HepG2 (cell line): Measurements from ENCODE around the gene MISFA. TPM values are rescaled to one million over a fixed set of nuclear protein-coding genes. Genes with fewer than 3 reads are reported as not detected.

Experiments used
- ATF3 ChIP-seq: sonication (generic); formaldehyde crosslinking; IDR thresholded peaks from 2 replicates; pipeline ENCODE4 v1.4.0; 2020; ENCODE audit warnings: missing genetic modification reagents
- ATF7 ChIP-seq, 2 experiments: fragments of 450-650 bp in 1 of 2; sonication (generic) in 1 of 2; formaldehyde crosslinking in 1 of 2; IDR thresholded peaks; 2 replicates each; pipeline versions ENCODE4 v1.4.0 to v1.6.1; 2016 to 2020; ENCODE audit warnings: antibody characterized with exemption in 1 of 2, mild to moderate bottlenecking in 1 of 2, missing genetic modification reagents in 1 of 2
- ETS1 ChIP-seq: sonication (generic); formaldehyde crosslinking; IDR thresholded peaks from 2 replicates; pipeline ENCODE4 v1.4.0; 2020; ENCODE audit warnings: missing genetic modification reagents
- FOXK2 ChIP-seq: fragments of 450-650 bp; IDR thresholded peaks from 2 replicates; pipeline ENCODE4 v1.6.1; 2016
- GMEB2 ChIP-seq: IDR thresholded peaks from 2 replicates; pipeline ENCODE4 v1.6.1; 2016; ENCODE audit warnings: missing biosample characterization, missing genetic modification reagents, low read depth
- HIVEP1 ChIP-seq: sonication (generic); formaldehyde crosslinking; IDR thresholded peaks from 2 replicates; pipeline ENCODE4 v1.4.0; 2020; ENCODE audit warnings: mild to moderate bottlenecking, missing genetic modification reagents
- MAX ChIP-seq: IDR thresholded peaks from 2 replicates; pipeline ENCODE4 v1.6.1; 2012; ENCODE audit warnings: inconsistent platforms
- SSRP1 ChIP-seq: IDR thresholded peaks from 2 replicates; pipeline ENCODE4 v1.6.1; 2016; ENCODE audit warnings: control low read depth
- TOPORS ChIP-seq: sonication (generic); formaldehyde crosslinking; IDR thresholded peaks from 2 replicates; pipeline ENCODE4 v1.8.0; 2023; ENCODE audit warnings: mild to moderate bottlenecking, missing genetic modification reagents
- ZBTB26 ChIP-seq: IDR thresholded peaks from 2 replicates; pipeline ENCODE4 v1.6.1; 2016; ENCODE audit warnings: missing compliant biosample characterization, missing genetic modification reagents, borderline replicate concordance
- ZBTB46 ChIP-seq: sonication (generic); formaldehyde crosslinking; IDR thresholded peaks from 2 replicates; pipeline ENCODE4 v1.4.0; 2020; ENCODE audit warnings: mild to moderate bottlenecking, missing genetic modification reagents, borderline replicate concordance
- ZMYM4 ChIP-seq: sonication (generic); formaldehyde crosslinking; IDR thresholded peaks from 2 replicates; pipeline ENCODE4 v1.8.1; 2023; ENCODE audit warnings: mild to moderate bottlenecking, missing genetic modification reagents
- ZNF205 ChIP-seq: IDR thresholded peaks from 2 replicates; pipeline ENCODE4 v1.6.1; 2018; ENCODE audit warnings: missing biosample characterization, missing genetic modification reagents
- ZNF274 ChIP-seq: sonication (generic); formaldehyde crosslinking; IDR thresholded peaks from 2 replicates; pipeline ENCODE4 v1.5.1; 2020; ENCODE audit warnings: mild to moderate bottlenecking, missing genetic modification reagents
- ZNF3 ChIP-seq: IDR thresholded peaks from 2 replicates; pipeline ENCODE4 v1.7.0; 2017; ENCODE audit warnings: inconsistent platforms
- ZNF484 ChIP-seq: sonication (generic); formaldehyde crosslinking; IDR thresholded peaks from 2 replicates; pipeline ENCODE4 v1.5.1; 2020; ENCODE audit warnings: mild to moderate bottlenecking, low read depth, missing genetic modification reagents, borderline replicate concordance
- ZNF513 ChIP-seq: sonication (generic); formaldehyde crosslinking; conservative IDR thresholded peaks from 2 replicates; pipeline ENCODE4 v1.5.0; 2020; ENCODE audit warnings: missing genetic modification reagents
- ZNF562 ChIP-seq: sonication (generic); formaldehyde crosslinking; IDR thresholded peaks from 2 replicates; pipeline ENCODE4 v1.8.0; 2022; ENCODE audit warnings: missing genetic modification reagents, borderline replicate concordance
- ZNF713 ChIP-seq: sonication (generic); formaldehyde crosslinking; IDR thresholded peaks from 2 replicates; pipeline ENCODE4 v1.4.0; 2020; ENCODE audit warnings: mild to moderate bottlenecking, missing genetic modification reagents
- ZNF766 ChIP-seq: sonication (generic); formaldehyde crosslinking; IDR thresholded peaks from 2 replicates; pipeline ENCODE4 v1.5.0; 2020; ENCODE audit warnings: missing genetic modification reagents, borderline replicate concordance
- ZSCAN31 ChIP-seq: sonication (generic); formaldehyde crosslinking; IDR thresholded peaks from 2 replicates; pipeline ENCODE4 v1.5.0; 2020; ENCODE audit warnings: low read depth, mild to moderate bottlenecking, missing genetic modification reagents
- polyA plus RNA-seq, 8 experiments: library from polyadenylated mRNA; depleted of rRNA in 3 of 8; stranded (reverse) in 7 of 8; unstranded in 1 of 8; fragments of >200 nt; fragmentation: Illumina TruSeq in 4 of 8; extraction: Trizol in 4 of 8; gene quantifications; 2 replicates each; pipeline versions ENCODE4 v1.2.1 to v1.2.3, GENCODE V29; 2011 to 2016; ENCODE audit warnings: low read depth in 4 of 8, missing spikeins in 1 of 8, mixed read lengths in 1 of 8; ENCODE audit not compliant: insufficient read depth in 1 of 8
- total RNA-seq, 5 experiments: library from RNA; depleted of rRNA; stranded (reverse); fragments of >200 nt; fragmentation: Illumina TruSeq; extraction: Trizol; gene quantifications; 2 replicates each; pipeline ENCODE4 v1.2.3, GENCODE V29; 2016; ENCODE audit warnings: low read depth in 1 of 5

MISFA gene
- total and polyA plus RNA-seq, 2 of the 13 experiments (the other 11 are each of a cell fraction or from before 2014, with no cell fraction given), result 1.4 to 5.4 TPM

GRCh38 chr11:18588297-18589252 is 11.0 kb upstream of the MISFA start, which contains the start of gene UEVLD (continued):
- TF ChIP-seq ZSCAN31, result peak; percentile 59; the same call in 1 of the 2 replicates
- no peak for TF ChIP-seq TOPORS (CRISPR knock-in tag)
- peak; percentile 96 for TF ChIP-seq ZNF274 (CRISPR knock-in tag)
- no peak for TF ChIP-seq SSRP1 (CRISPR knock-in tag)
- peak; percentile 55; the same call in 1 of the 2 replicates for TF ChIP-seq ZBTB26 (CRISPR knock-in tag)
- TF ChIP-seq ATF7 (IDR thresholded peaks at IDR 0.05), result no peak
- TF ChIP-seq ATF7 (CRISPR knock-in tag; IDR thresholded peaks at IDR 0.05), result no peak
- no peak for TF ChIP-seq ZNF713
- TF ChIP-seq ZNF205 (CRISPR knock-in tag), result no peak; the same call in 1 of the 2 replicates
- no peak for TF ChIP-seq ZBTB46
- peak; percentile 52 for TF ChIP-seq MAX
- no peak for TF ChIP-seq GMEB2 (CRISPR knock-in tag)
- TF ChIP-seq ZNF562 (CRISPR knock-in tag), result no peak
- TF ChIP-seq ZNF3 (CRISPR knock-in tag), result no peak
- no peak for TF ChIP-seq ETS1
- no peak for TF ChIP-seq ZNF484 (CRISPR knock-in tag)
- no peak for TF ChIP-seq FOXK2
- no peak for TF ChIP-seq ATF3 (CRISPR knock-in tag)
- TF ChIP-seq HIVEP1 (CRISPR knock-in tag), result peak; percentile 58; the same call in 1 of the 2 replicates
- TF ChIP-seq ZMYM4, result peak; percentile 94
- TF ChIP-seq ZNF513 (CRISPR knock-in tag), result no peak
- peak; percentile 37; the same call in 1 of the 2 replicates for TF ChIP-seq ZNF766 (CRISPR knock-in tag)
